ENCODE data around the gene KAZN.

GRCh38 chr1:14616632-14617396, 18.3 kb downstream of the KAZN start:
- TF ChIP-seq CTCF (IDR thresholded peaks at IDR 0.05; ENCODE audit: poor library complexity) (no peak), EZH2 (IDR thresholded peaks at IDR 0.05; ENCODE audit: borderline replicate concordance) (no peak)
